Pancreas (tissue), 10 donors: ENCODE measurements around the gene GABRB3. TPM values are rescaled to one million over a fixed set of nuclear protein-coding genes. Genes with fewer than 3 reads are reported as not detected.

Experiments used
- ATAC-seq, 4 donors: fragments of 200-7000 bp; cut with Tn5 transposase; one replicate each; pipeline versions ENCODE4 v1.8.0 to v1.9.1; 2020; ENCODE audit warnings: mild to moderate bottlenecking in 4 of 4, moderate library complexity in 4 of 4
- DNase-seq, 6 donors: peaks; one replicate each; pipeline ENCODE4 v3.0.0-alpha.2; 2020
- FAIRE-seq: peaks from 2 replicates; lab custom pipeline; 2012; peaks lifted over from hg19 to GRCh38; lab: Jason Lieb, UNC
- H3K27ac ChIP-seq, 4 donors: fragments of 200-600 bp; sonication (generic); 1 replicate in 3 of 4; 2 replicates in 1 of 4; pipeline versions ENCODE4 v1.5.0 to v1.8.0; 2020
- H3K27me3 ChIP-seq, 4 donors: fragments of 200-600 bp; one replicate each; pipeline ENCODE4 v1.8.0; 2021
- H3K36me3 ChIP-seq, 3 donors: fragments of 200-600 bp; sonication (generic) in 1 of 3; one replicate each; pipeline versions ENCODE4 v1.5.0 to v1.8.0; 2020 to 2021
- H3K4me1 ChIP-seq, 3 donors: fragments of 200-600 bp; one replicate each; pipeline ENCODE4 v1.8.0; 2021
- H3K4me3 ChIP-seq, 4 donors: fragments of 200-600 bp; sonication (generic) in 2 of 4; one replicate each; pipeline versions ENCODE4 v1.5.0 to v1.8.0; 2020 to 2021
- H3K9me3 ChIP-seq, 4 donors: fragments of 200-600 bp; one replicate each; pipeline ENCODE4 v1.8.0; 2021
- CTCF ChIP-seq, 4 donors: fragments of 200-600 bp; sonication (generic) in 3 of 4; IDR thresholded peaks; one replicate each; pipeline versions ENCODE4 v1.5.0 to v1.8.0; 2021; ENCODE audit warnings: antibody characterized with exemption in 4 of 4
- WGBS, 2 donors: extraction: QIAGEN DNeasy Blood & Tissue Kit; methylation state at CpG; one replicate each; pipeline ENCODE4 v1.1.7; 2013; 5-methylcytosine and 5-hydroxymethylcytosine counted together
- intact Hi-C, 3 donors: fragments of 100-400 bp; cut with DNase I; formaldehyde crosslinking; loops; one replicate each; pipeline versions ENCODE4 v1.11.1 to v1.14.2; 2022
- polyA plus RNA-seq, 2 donors: library from polyadenylated mRNA; stranded (reverse); fragments of 200-250 nt; gene quantifications; one replicate each; pipeline ENCODE4 v1.2.3, GENCODE V29; 2013
- total RNA-seq, 6 donors: library from RNA; stranded (reverse); fragmentation: NEBNext Ultra II Directional in 4 of 6; extraction: Animal tissue kit (Norgen Biotek cat#: 25700) in 4 of 6; gene quantifications; one replicate each; pipeline versions ENCODE4 v1.2.1 to v1.2.4, GENCODE V29; 2021 to 2023
- donor health status: healthy with polysubstance abuse.
- donor health status: DM: no; HTN: no; CAD: no; lungs with moderate emphysema.
- donor health status: DM: no; HTN: no; CAD: no.
- donor health status: control.
- donor health status: control.
- donor health status: Bipolar disorder and iron deficiency.
- donor health status: DM: yes; HTN: yes; CAD: no.
- donor health status: DM: no; HTN: no; CAD: no.
- donor health status: DM: no; HTN: no; CAD: no.
- donor health status: DM: yes; HTN: yes; CAD: no.

GABRB3 gene
- total and polyA plus RNA-seq, 8 donors = 1.3 to 11.4 (median 9.5) TPM

- no peaks in the 10 kb centered on the region for H3K27me3 ChIP-seq
- H3K4me1 ChIP-seq = no peaks in the 10 kb centered on the region
- H3K36me3 ChIP-seq = no peaks in the 10 kb centered on the region
- no peaks in the 10 kb centered on the region for H3K9me3 ChIP-seq
- no peak overlapping the region for H3K4me3 ChIP-seq
- FAIRE-seq = no peak
- ATAC-seq = peak in 3 of 4 donors; percentile 32 to 64 (median 37)
- no peak for TF ChIP-seq CTCF (IDR thresholded peaks at IDR 0.05)
- WGBS, 2 donors = 55 to 67% methylated on average over 3 of the region's 3 CpGs
- H3K27ac ChIP-seq = no peak overlapping the region
- no peak for DNase-seq
- intact Hi-C loops = no loop called here
Observed at GRCh38 chr15:26628071-26628470, 144.8 kb downstream of the GABRB3 start.

DNA sequence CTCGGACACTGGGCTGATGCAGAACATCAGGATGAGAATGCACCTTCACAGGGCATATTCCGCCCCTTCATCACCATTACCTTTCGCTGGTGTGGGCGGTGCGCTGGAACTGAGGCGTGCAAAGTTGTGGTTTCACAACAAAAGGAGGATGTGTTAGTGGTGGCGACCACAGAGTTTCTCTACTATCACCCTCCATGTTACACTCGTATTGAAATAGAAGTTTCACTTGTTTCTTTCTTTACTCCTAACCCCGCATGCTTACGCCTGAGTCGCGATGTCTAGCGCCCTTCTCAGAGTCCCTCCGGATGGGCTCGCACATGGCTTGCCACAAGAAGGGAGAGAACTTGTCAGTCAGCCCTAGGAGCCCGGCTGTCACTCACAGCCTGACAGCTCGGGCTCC lies 148.7 kb downstream of the GABRB3 start:
- intact Hi-C loops = no loop called here
- WGBS, 2 donors = 84 to 90% methylated on average over 17 of the region's 17 CpGs
- Histone ChIP-seq H3K36me3 (no peaks in the 10 kb centered on the region), H3K4me3 (no peak overlapping the region), H3K27me3 (no peaks in the 10 kb centered on the region), H3K27ac (no peak overlapping the region), H3K9me3 (no peaks in the 10 kb centered on the region), H3K4me1 (no peaks in the 10 kb centered on the region)
- ATAC-seq (no peak), DNase-seq (no peak), FAIRE-seq (no peak)
- TF ChIP-seq CTCF (IDR thresholded peaks at IDR 0.05) = no peak

- H3K4me3 ChIP-seq = no peak overlapping the region
- no peaks in the 10 kb centered on the region for H3K9me3 ChIP-seq
- FAIRE-seq (no peak), DNase-seq (no peak), ATAC-seq (no peak)
- no peaks in the 10 kb centered on the region for H3K36me3 ChIP-seq
- intact Hi-C loops = no loop called here
- H3K27ac ChIP-seq = no peak overlapping the region
- TF ChIP-seq CTCF (IDR thresholded peaks at IDR 0.05) = no peak
- H3K27me3 ChIP-seq = no peaks in the 10 kb centered on the region
- WGBS, 2 donors = 64 to 79% methylated on average over 9 of the region's 9 CpGs
- H3K4me1 ChIP-seq = no peaks in the 10 kb centered on the region
Observed at GRCh38 chr15:26623071-26623470, 149.8 kb downstream of the GABRB3 start.

DNA sequence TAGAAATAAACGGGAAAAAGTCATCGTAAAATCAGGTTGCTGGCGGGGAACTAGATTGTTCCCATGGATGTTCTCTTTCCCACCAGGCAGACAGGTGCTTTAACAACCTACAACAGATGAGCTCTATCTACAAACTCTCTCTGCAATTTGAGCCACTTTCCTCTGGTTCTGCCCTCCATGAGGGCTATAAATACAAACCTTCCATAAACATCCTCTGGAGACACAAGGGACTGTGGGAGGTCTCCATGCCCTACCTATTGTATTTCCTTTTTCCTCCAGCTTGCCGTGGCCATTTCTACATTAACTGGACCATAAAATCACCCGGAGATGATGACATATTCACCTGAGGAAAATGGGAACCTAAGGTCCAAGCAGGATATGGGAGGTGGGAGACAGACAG lies 151.1 kb downstream of the GABRB3 start:
- H3K4me3 ChIP-seq = no peak overlapping the region
- ATAC-seq (no peak), FAIRE-seq (no peak), DNase-seq (no peak)
- TF ChIP-seq CTCF (IDR thresholded peaks at IDR 0.05) = no peak
- 63 to 68% methylated on average over 5 of the region's 5 CpGs for WGBS, 2 donors
- H3K27ac ChIP-seq = no peak overlapping the region
- H3K36me3 ChIP-seq = no peaks in the 10 kb centered on the region
- no peaks in the 10 kb centered on the region for H3K9me3 ChIP-seq
- no peaks in the 10 kb centered on the region for H3K27me3 ChIP-seq
- H3K4me1 ChIP-seq = no peaks in the 10 kb centered on the region
- intact Hi-C loops = no loop called here

DNA sequence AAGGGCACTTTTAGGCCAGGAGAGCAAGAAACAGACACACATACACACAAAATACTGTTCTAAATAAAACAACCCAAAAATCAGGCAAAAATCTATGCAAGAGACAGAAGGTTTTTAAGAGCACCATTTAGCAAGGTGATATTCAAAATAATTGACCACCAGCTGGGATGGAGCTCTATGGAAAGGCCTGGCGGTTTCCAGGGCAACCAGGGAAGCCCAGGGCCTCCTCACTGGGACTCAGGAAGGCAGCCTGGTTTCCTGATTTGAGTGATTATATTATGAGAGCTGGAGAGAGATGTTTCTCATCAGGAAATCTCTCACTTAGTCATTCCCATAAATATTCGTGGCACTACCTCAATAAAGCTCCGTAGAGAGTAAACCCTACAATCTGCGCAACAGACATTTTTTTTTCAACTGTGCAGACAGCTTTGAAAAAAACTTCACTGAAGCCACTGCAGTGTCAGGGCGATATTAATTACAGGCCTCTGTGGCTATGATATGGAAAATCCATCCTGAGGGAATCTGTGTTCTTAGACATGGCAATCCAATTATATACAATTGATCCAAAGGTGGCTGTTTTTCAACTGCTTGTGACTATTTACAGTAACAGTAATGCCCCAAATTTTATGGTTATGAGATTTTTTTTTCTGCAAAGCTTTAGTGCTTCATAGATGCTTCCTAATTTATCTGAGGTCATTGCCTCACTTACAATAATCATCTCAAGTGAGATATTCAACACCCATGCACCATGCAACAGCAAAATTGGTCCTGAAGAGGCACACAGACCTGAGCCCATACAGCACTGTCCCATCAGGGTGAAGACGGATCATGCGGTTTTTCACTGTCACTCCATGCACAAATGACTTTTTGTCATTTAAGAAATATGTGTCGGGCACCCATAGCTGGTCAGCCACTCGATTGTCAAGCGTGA lies 152.1 kb downstream of the GABRB3 start:
- intact Hi-C loops = no loop called here
- FAIRE-seq (no peak), DNase-seq (no peak), ATAC-seq (no peak)
- Histone ChIP-seq H3K4me1 (no peaks in the 10 kb centered on the region), H3K27ac (no peak overlapping the region), H3K9me3 (no peaks in the 10 kb centered on the region), H3K4me3 (no peak overlapping the region), H3K36me3 (no peaks in the 10 kb centered on the region), H3K27me3 (no peaks in the 10 kb centered on the region)
- WGBS, 2 donors = 66 to 75% methylated on average over 10 of the region's 10 CpGs
- no peak for TF ChIP-seq CTCF (IDR thresholded peaks at IDR 0.05)
